Body of pancreas (tissue), 4 donors: ENCODE measurements around the gene TEKTIP1. TPM values are rescaled to one million over a fixed set of nuclear protein-coding genes. Genes with fewer than 3 reads are reported as not detected.

Experiments
- ATAC-seq: fragments of 150-250 bp; one replicate; pipeline ENCODE4 v1.9.1; 2016
- DNase-seq, 4 donors: peaks; one replicate each; pipeline ENCODE4 v3.0.0-alpha.2; 2019
- H3K27ac ChIP-seq, 4 donors: fragments of 200-600 bp; sonication (generic); 1 replicate in 3 of 4; 2 replicates in 1 of 4; pipeline versions ENCODE4 v1.5.1 to v1.6.1; 2016 to 2019; ENCODE audit warnings: mild to moderate bottlenecking in 1 of 4, mixed read lengths in 1 of 4, moderate library complexity in 1 of 4
- H3K27me3 ChIP-seq, 2 donors: fragments of 200-600 bp; sonication (generic); one replicate each; pipeline ENCODE4 v1.6.0; 2016; ENCODE audit warnings: mild to moderate bottlenecking in 1 of 2
- H3K36me3 ChIP-seq, 2 donors: fragments of 200-600 bp; sonication (generic); replicated peaks in 1 of 2; 2 replicates each; pipeline ENCODE4 v1.5.1; 2016; ENCODE audit warnings: low read depth in 2 of 2; ENCODE audit not compliant: insufficient read depth in 1 of 2
- H3K4me1 ChIP-seq: fragments of 200-600 bp; sonication (generic); one replicate; pipeline ENCODE4 v1.6.0; 2016
- H3K4me3 ChIP-seq, 2 donors: fragments of 200-600 bp; sonication (generic); 1 replicate in 1 of 2; 2 replicates in 1 of 2; pipeline ENCODE4 v1.5.1; 2016 to 2019
- H3K9me3 ChIP-seq, 3 donors: fragments of 200-600 bp; sonication (generic); 1 replicate in 2 of 3; 2 replicates in 1 of 3; pipeline ENCODE4 v1.5.1; 2016
- POLR2A ChIP-seq, 3 donors: fragments of 450-650 bp; IDR thresholded peaks; one replicate each; pipeline ENCODE4 v1.6.1; 2016; ENCODE audit warnings: antibody characterized with exemption in 3 of 3, mild to moderate bottlenecking in 2 of 3
- WGBS, 2 donors: methylation state at CpG; one replicate each; pipeline ENCODE4 v1.1.5; 2017; 5-methylcytosine and 5-hydroxymethylcytosine counted together
- intact Hi-C: fragments of 100-400 bp; cut with DNase I; formaldehyde crosslinking; loops from one replicate; pipeline ENCODE4 v1.15.1; 2023
- total RNA-seq, 2 donors: library from RNA; depleted of rRNA; stranded (reverse); fragments of >200 nt; gene quantifications; one replicate each; pipeline ENCODE4 v1.1.0, GENCODE V29; 2016
- TF ChIP-seq, protein P1 (sequence below), 7 experiments: fragments of 450-650 bp in 4 of 7; fragments of 200-600 bp in 3 of 7; sonication (generic) in 3 of 7; IDR thresholded peaks; one replicate each; pipeline ENCODE4 v1.5.1; 2016 to 2019; ENCODE audit warnings: antibody characterized with exemption in 7 of 7

TEKTIP1 gene
- total RNA-seq, 2 donors from 2014 or later: 1.3 TPM; not detected in 1

DNA sequence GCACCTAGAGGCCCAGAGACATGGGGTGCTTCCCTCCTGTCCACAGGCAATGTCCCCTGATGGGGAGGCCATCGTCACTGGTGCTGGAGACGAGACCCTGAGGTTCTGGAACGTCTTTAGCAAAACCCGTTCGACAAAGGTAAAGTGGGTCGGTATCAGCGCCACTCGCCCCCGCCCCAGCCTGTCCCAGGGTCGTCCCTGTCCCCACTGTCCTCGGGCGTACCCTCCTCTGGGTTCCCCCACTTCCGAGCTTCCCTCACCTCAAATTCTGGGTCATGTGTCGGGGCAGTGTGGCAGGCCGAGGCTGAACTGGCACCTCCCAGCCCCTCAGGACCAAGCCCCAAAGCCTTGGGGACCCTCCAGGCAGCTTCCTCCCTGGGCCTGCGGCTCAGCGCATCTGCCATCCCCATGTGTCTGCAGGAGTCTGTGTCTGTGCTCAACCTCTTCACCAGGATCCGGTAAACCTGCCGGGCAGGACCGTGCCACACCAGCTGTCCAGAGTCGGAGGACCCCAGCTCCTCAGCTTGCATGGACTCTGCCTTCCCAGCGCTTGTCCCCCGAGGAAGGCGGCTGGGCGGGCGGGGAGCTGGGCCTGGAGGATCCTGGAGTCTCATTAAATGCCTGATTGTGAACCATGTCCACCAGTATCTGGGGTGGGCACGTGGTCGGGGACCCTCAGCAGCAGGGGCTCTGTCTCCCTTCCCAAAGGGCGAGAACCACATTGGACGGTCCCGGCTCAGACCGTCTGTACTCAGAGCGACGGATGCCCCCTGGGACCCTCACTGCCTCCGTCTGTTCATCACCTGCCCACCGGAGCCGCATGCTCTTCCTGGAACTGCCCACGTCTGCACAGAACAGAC is 4.4 kb upstream of the TEKTIP1 start:
- H3K4me1 ChIP-seq: no peaks in the 10 kb centered on the region
- DNase-seq (no peak), ATAC-seq (no peak)
- H3K4me3 ChIP-seq: no peak overlapping the region
- TF ChIP-seq POLR2A (IDR thresholded peaks at IDR 0.05): no peak
- TF ChIP-seq, protein P1, sequence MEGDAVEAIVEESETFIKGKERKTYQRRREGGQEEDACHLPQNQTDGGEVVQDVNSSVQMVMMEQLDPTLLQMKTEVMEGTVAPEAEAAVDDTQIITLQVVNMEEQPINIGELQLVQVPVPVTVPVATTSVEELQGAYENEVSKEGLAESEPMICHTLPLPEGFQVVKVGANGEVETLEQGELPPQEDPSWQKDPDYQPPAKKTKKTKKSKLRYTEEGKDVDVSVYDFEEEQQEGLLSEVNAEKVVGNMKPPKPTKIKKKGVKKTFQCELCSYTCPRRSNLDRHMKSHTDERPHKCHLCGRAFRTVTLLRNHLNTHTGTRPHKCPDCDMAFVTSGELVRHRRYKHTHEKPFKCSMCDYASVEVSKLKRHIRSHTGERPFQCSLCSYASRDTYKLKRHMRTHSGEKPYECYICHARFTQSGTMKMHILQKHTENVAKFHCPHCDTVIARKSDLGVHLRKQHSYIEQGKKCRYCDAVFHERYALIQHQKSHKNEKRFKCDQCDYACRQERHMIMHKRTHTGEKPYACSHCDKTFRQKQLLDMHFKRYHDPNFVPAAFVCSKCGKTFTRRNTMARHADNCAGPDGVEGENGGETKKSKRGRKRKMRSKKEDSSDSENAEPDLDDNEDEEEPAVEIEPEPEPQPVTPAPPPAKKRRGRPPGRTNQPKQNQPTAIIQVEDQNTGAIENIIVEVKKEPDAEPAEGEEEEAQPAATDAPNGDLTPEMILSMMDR (IDR thresholded peaks at IDR 0.05): no peak
- H3K27me3 ChIP-seq: no peaks in the 10 kb centered on the region
- H3K27ac ChIP-seq: no peak overlapping the region
- intact Hi-C loops: no loop called here
- no peaks in the 10 kb centered on the region for H3K9me3 ChIP-seq
- 92 to 96% methylated on average over 26 to 38 of the region's 38 CpGs for WGBS, 2 donors
- H3K36me3 ChIP-seq: peaks cover 0 to 20% of the 10 kb centered on the region in 2 donors

DNA sequence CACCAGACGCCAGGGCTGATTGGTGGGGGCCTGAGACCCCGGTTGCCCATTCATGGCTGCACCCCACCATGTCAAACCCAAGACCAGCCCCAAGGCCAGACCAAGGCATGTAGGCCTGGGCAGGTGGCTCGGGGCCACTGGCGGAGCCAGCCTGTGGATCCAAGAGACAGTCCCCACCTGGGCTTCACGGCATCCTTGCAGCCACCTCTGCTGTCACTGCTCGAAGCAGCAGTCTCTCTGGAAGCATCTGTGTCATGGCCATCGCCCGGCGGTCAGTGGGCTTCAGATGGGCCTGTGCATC is 3.8 kb upstream of the TEKTIP1 start:
- H3K36me3 ChIP-seq: peaks cover 0 to 20% of the 10 kb centered on the region in 2 donors
- DNase-seq: no peak

DNA sequence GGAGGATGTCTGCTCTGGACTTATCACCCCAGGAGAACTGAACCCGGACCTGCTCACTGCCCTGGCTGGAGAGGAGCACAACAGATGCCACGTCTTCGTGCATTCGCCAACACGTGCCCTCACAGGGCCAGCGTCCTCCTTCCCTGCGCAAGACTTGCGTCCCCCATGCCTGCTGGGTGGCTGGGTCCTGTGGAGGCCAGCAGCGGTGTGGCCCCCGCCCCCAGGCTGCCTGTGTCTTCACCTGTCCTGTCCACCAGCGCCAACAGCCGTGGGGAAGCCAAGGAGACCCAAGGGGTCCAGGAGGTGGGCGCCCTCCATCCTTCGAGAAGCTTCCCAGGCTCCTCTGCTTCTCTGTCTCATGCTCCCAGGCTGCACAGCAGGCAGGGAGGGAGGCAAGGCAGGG is 3.4 kb upstream of the TEKTIP1 start:
- Histone ChIP-seq H3K36me3 (peaks cover 0 to 20% of the 10 kb centered on the region in 2 donors), H3K9me3 (no peaks in the 10 kb centered on the region), H3K4me3 (no peak overlapping the region), H3K27ac (no peak overlapping the region), H3K4me1 (no peaks in the 10 kb centered on the region), H3K27me3 (no peaks in the 10 kb centered on the region)
- TF ChIP-seq, protein P1 (IDR thresholded peaks at IDR 0.05): no peak
- TF ChIP-seq POLR2A (IDR thresholded peaks at IDR 0.05): no peak
- DNase-seq: no peak
- WGBS, 2 donors: 87 to 98% methylated on average over 9 to 13 of the region's 14 CpGs
- intact Hi-C loops: no loop called here
- ATAC-seq: no peak

More for the DNA sequence above, 3.8 kb upstream of the TEKTIP1 start:
- H3K9me3 ChIP-seq: no peaks in the 10 kb centered on the region
- no peaks in the 10 kb centered on the region for H3K4me1 ChIP-seq
- no peak overlapping the region for H3K4me3 ChIP-seq
- WGBS, 2 donors: 93 to 95% methylated on average over 6 to 7 of the region's 9 CpGs
- ATAC-seq: no peak
- H3K27me3 ChIP-seq: no peaks in the 10 kb centered on the region
- intact Hi-C loops: no loop called here
- no peak overlapping the region for H3K27ac ChIP-seq
- TF ChIP-seq, protein P1 (IDR thresholded peaks at IDR 0.05): no peak
- no peak for TF ChIP-seq POLR2A (IDR thresholded peaks at IDR 0.05)

DNA sequence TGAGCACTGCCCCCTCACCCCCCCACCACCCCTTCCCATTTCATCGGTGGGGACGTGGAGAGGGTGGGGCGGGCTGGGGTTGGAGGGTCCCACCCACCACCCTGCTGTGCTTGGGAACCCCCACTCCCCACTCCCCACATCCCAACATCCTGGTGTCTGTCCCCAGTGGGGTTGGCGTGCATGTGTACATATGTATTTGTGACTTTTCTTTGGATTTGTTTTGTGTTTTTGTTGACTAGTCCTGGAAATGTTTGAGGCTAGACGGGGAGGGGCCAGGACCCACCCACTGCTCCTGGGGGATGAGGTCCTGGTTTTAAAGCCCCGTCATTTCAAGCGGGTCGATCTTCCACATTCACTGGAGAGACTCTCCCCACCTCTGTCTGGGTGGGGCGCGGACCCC is 3.0 kb upstream of the TEKTIP1 start:
- no peak for DNase-seq

More for the DNA sequence above, 3.0 kb upstream of the TEKTIP1 start:
- Histone ChIP-seq H3K9me3 (no peaks in the 10 kb centered on the region), H3K27ac (no peak overlapping the region), H3K4me3 (no peak overlapping the region), H3K27me3 (no peaks in the 10 kb centered on the region), H3K4me1 (no peaks in the 10 kb centered on the region), H3K36me3 (peaks cover 0 to 20% of the 10 kb centered on the region in 2 donors)
- intact Hi-C loops: no loop called here
- ATAC-seq: no peak
- TF ChIP-seq POLR2A (IDR thresholded peaks at IDR 0.05): no peak
- TF ChIP-seq, protein P1 (IDR thresholded peaks at IDR 0.05): no peak
- WGBS, 2 donors: 91 to 94% methylated on average over 7 to 8 of the region's 10 CpGs
